GM12878 (cell line): ENCODE measurements around the gene CAT. TPM values are rescaled to one million over a fixed set of nuclear protein-coding genes. Genes with fewer than 3 reads are reported as not detected.

ENCODE experiments used
- BCL11A ChIP-seq: IDR thresholded peaks from 2 replicates; pipeline ENCODE4 v1.6.1; 2011; ENCODE audit warnings: low read depth, low read length
- CBX3 ChIP-seq: fragments of 200-600 bp; sonication (generic); IDR thresholded peaks from 2 replicates; pipeline ENCODE4 v1.6.1; 2016; ENCODE audit warnings: low read depth, borderline replicate concordance
- CEBPB ChIP-seq, 2 experiments: fragments of 150-350 bp in 1 of 2; IDR thresholded peaks; 2 replicates each; pipeline ENCODE4 v1.6.1; 2012 to 2014; ENCODE audit warnings: low read depth in 2 of 2, low read length in 2 of 2, borderline replicate concordance in 1 of 2, inconsistent platforms in 1 of 2
- JUNB ChIP-seq: IDR thresholded peaks from 2 replicates; pipeline ENCODE4 v1.6.1; 2016; ENCODE audit warnings: antibody characterized with exemption, mild to moderate bottlenecking
- JUND ChIP-seq: IDR thresholded peaks from 2 replicates; pipeline ENCODE4 v1.6.1; 2012; ENCODE audit warnings: low read depth, mild to moderate bottlenecking, low read length, improper control_type of control experiment, moderate library complexity
- LARP7 ChIP-seq: fragments of 450-650 bp; IDR thresholded peaks from 2 replicates; pipeline ENCODE4 v1.6.1; 2017; ENCODE audit warnings: mild to moderate bottlenecking
- MXI1 ChIP-seq: fragments of 150-350 bp; IDR thresholded peaks from 2 replicates; pipeline ENCODE4 v1.6.1; 2011; ENCODE audit warnings: low read depth, mild to moderate bottlenecking, inconsistent platforms, low read length, improper control_type of control experiment
- MYB ChIP-seq: fragments of 150-350 bp; IDR thresholded peaks from 2 replicates; pipeline ENCODE4 v1.6.1; 2014; ENCODE audit warnings: mild to moderate bottlenecking, low read depth, low read length, borderline replicate concordance
- NBN ChIP-seq: fragments of 450-650 bp; IDR thresholded peaks from 2 replicates; pipeline ENCODE4 v1.6.1; 2016
- PAX8 ChIP-seq: fragments of 450-650 bp; IDR thresholded peaks from 2 replicates; pipeline ENCODE4 v1.6.1; 2017; ENCODE audit warnings: mild to moderate bottlenecking, moderate library complexity
- RAD21 ChIP-seq: IDR thresholded peaks from 2 replicates; pipeline ENCODE4 v1.6.1; 2011; ENCODE audit warnings: mild to moderate bottlenecking, low read depth, low read length, moderate library complexity; ENCODE audit not compliant: insufficient read depth
- RAD51 ChIP-seq: fragments of 450-650 bp; IDR thresholded peaks from 2 replicates; pipeline ENCODE4 v1.6.1; 2016; ENCODE audit warnings: moderate library complexity, mild to moderate bottlenecking, inconsistent platforms
- REST ChIP-seq: IDR thresholded peaks from 2 replicates; pipeline ENCODE4 v1.6.1; 2012; ENCODE audit warnings: mild to moderate bottlenecking, low read depth, low read length
- SIN3A ChIP-seq: IDR thresholded peaks from 2 replicates; pipeline ENCODE4 v1.6.1; 2012; ENCODE audit warnings: low read depth, low read length, improper control_type of control experiment
- SIX5 ChIP-seq: IDR thresholded peaks from 2 replicates; pipeline ENCODE4 v1.6.1; 2011; ENCODE audit warnings: mild to moderate bottlenecking, low read depth, low read length, moderate library complexity; ENCODE audit not compliant: severe bottlenecking
- SREBF2 ChIP-seq: IDR thresholded peaks from 2 replicates; pipeline ENCODE4 v1.6.1; 2012; ENCODE audit warnings: mild to moderate bottlenecking, low read length
- STAT1 ChIP-seq: fragments of 450-650 bp; conservative IDR thresholded peaks from 2 replicates; pipeline ENCODE4 v1.6.1; 2014; ENCODE audit warnings: antibody characterized with exemption, mild to moderate bottlenecking
- TARDBP ChIP-seq: IDR thresholded peaks from 2 replicates; pipeline ENCODE4 v1.6.1; 2016; ENCODE audit warnings: borderline replicate concordance
- YBX1 ChIP-seq: fragments of 450-650 bp; IDR thresholded peaks from 2 replicates; pipeline ENCODE4 v1.6.1; 2016; ENCODE audit warnings: antibody characterized with exemption
- ZBED1 ChIP-seq: IDR thresholded peaks from 2 replicates; pipeline ENCODE4 v1.6.1; 2016; ENCODE audit warnings: borderline replicate concordance
- ZZZ3 ChIP-seq: IDR thresholded peaks from 2 replicates; pipeline ENCODE4 v1.6.1; 2011; ENCODE audit warnings: low read depth; ENCODE audit not compliant: control insufficient read depth, insufficient read length
- polyA plus RNA-seq, 11 experiments: library from polyadenylated mRNA; depleted of rRNA in 4 of 11; unstranded in 6 of 11; stranded (reverse) in 5 of 11; fragments of >200 nt; fragmentation: Nextera tagmentation in 4 of 11; fragmentation: Illumina TruSeq in 1 of 11; extraction: Ambion mirVana in 4 of 11; extraction: Trizol in 1 of 11; gene quantifications; 1 replicate in 1 of 11; 2 replicates in 10 of 11; pipeline versions ENCODE4 v1.2.1 to v1.2.3, GENCODE V29; 2011 to 2016; ENCODE audit warnings: inconsistent platforms in 2 of 11, missing spikeins in 2 of 11, low read depth in 1 of 11
- total RNA-seq, 4 experiments: library from RNA; depleted of rRNA in 3 of 4; stranded (reverse); fragments of >200 nt in 3 of 4; fragmentation: Illumina TruSeq in 1 of 4; extraction: Trizol in 1 of 4; gene quantifications; 2 replicates each; pipeline versions ENCODE4 v1.2.1 to v1.2.3, GENCODE V29; 2013 to 2021
- TF ChIP-seq, protein P1 (sequence below): IDR thresholded peaks from 2 replicates; pipeline ENCODE4 v1.6.1; 2011; ENCODE audit warnings: mild to moderate bottlenecking, low read depth, low read length, moderate library complexity; ENCODE audit not compliant: insufficient replicate concordance
- TF ChIP-seq, protein P2 (sequence below): fragments of 450-650 bp; IDR thresholded peaks from 2 replicates; pipeline ENCODE4 v1.6.1; 2016; ENCODE audit warnings: mild to moderate bottlenecking
- TF ChIP-seq, protein P3 (sequence below): fragments of 450-650 bp; IDR thresholded peaks from 2 replicates; pipeline ENCODE4 v1.6.1; 2017; ENCODE audit warnings: borderline replicate concordance

Gene CAT
- total and polyA plus RNA-seq, 10 of the 15 experiments (the other 5 are each of a cell fraction or from before 2014, with no cell fraction given), result 22.4 to 71.3 (median 33.6) TPM

GRCh38 chr11:34438529-34439507 lies at the start of gene CAT (continued):
- TF ChIP-seq, protein P1, sequence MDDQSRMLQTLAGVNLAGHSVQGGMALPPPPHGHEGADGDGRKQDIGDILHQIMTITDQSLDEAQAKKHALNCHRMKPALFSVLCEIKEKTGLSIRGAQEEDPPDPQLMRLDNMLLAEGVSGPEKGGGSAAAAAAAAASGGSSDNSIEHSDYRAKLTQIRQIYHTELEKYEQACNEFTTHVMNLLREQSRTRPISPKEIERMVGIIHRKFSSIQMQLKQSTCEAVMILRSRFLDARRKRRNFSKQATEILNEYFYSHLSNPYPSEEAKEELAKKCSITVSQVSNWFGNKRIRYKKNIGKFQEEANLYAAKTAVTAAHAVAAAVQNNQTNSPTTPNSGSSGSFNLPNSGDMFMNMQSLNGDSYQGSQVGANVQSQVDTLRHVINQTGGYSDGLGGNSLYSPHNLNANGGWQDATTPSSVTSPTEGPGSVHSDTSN, result no peak
- TF ChIP-seq BCL11A, result no peak
- TF ChIP-seq PAX8, result no peak
- TF ChIP-seq SIX5, result no peak
- peak; percentile 96 for TF ChIP-seq NBN
- TF ChIP-seq LARP7, result peak; percentile 60; the same call in 1 of the 2 replicates
- TF ChIP-seq RAD51, result no peak
- TF ChIP-seq, protein P2, sequence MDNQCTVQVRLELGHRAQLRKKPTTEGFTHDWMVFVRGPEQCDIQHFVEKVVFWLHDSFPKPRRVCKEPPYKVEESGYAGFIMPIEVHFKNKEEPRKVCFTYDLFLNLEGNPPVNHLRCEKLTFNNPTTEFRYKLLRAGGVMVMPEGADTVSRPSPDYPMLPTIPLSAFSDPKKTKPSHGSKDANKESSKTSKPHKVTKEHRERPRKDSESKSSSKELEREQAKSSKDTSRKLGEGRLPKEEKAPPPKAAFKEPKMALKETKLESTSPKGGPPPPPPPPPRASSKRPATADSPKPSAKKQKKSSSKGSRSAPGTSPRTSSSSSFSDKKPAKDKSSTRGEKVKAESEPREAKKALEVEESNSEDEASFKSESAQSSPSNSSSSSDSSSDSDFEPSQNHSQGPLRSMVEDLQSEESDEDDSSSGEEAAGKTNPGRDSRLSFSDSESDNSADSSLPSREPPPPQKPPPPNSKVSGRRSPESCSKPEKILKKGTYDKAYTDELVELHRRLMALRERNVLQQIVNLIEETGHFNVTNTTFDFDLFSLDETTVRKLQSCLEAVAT, result peak; percentile 73
- no peak for TF ChIP-seq CBX3
- TF ChIP-seq ZBED1, result no peak
- no peak for TF ChIP-seq RAD21
- TF ChIP-seq MYB, result 0 out of 2 replicates have a peak, but pooled peaks have one; percentile 11
- TF ChIP-seq SREBF2, result no peak
- TF ChIP-seq MXI1, result 0 out of 2 replicates have a peak, but pooled peaks have one; percentile 77
- TF ChIP-seq SIN3A, result no peak; the same call in 1 of the 2 replicates
- TF ChIP-seq TARDBP, result 0 out of 2 replicates have a peak, but pooled peaks have one; percentile 44
- TF ChIP-seq, protein P3, sequence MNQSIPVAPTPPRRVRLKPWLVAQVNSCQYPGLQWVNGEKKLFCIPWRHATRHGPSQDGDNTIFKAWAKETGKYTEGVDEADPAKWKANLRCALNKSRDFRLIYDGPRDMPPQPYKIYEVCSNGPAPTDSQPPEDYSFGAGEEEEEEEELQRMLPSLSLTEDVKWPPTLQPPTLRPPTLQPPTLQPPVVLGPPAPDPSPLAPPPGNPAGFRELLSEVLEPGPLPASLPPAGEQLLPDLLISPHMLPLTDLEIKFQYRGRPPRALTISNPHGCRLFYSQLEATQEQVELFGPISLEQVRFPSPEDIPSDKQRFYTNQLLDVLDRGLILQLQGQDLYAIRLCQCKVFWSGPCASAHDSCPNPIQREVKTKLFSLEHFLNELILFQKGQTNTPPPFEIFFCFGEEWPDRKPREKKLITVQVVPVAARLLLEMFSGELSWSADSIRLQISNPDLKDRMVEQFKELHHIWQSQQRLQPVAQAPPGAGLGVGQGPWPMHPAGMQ, result peak; percentile 80
- TF ChIP-seq ZZZ3, result no peak
- TF ChIP-seq YBX1, result no peak
- TF ChIP-seq CEBPB (IDR thresholded peaks at IDR 0.05; ENCODE audit: borderline replicate concordance in 1 of 2, low read depth in 2 of 2, low read length in 2 of 2), result no peak
- no peak for TF ChIP-seq STAT1
- peak; percentile 24 for TF ChIP-seq JUNB
- peak; percentile 87; the same call in 1 of the 2 replicates for TF ChIP-seq JUND
- TF ChIP-seq REST, result no peak
